GM18508 (cell line): ENCODE data around the gene HLX.

ENCODE experiments used
- ATAC-seq: cut with Tn5 transposase; IDR thresholded peaks from one replicate; pipeline ENCODE4 v1.9.1; 2021; ENCODE audit warnings: moderate number of reproducible peaks; ENCODE audit not compliant: insufficient read depth, unreplicated experiment

The HLX gene, protein sequence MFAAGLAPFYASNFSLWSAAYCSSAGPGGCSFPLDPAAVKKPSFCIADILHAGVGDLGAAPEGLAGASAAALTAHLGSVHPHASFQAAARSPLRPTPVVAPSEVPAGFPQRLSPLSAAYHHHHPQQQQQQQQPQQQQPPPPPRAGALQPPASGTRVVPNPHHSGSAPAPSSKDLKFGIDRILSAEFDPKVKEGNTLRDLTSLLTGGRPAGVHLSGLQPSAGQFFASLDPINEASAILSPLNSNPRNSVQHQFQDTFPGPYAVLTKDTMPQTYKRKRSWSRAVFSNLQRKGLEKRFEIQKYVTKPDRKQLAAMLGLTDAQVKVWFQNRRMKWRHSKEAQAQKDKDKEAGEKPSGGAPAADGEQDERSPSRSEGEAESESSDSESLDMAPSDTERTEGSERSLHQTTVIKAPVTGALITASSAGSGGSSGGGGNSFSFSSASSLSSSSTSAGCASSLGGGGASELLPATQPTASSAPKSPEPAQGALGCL

DNA sequence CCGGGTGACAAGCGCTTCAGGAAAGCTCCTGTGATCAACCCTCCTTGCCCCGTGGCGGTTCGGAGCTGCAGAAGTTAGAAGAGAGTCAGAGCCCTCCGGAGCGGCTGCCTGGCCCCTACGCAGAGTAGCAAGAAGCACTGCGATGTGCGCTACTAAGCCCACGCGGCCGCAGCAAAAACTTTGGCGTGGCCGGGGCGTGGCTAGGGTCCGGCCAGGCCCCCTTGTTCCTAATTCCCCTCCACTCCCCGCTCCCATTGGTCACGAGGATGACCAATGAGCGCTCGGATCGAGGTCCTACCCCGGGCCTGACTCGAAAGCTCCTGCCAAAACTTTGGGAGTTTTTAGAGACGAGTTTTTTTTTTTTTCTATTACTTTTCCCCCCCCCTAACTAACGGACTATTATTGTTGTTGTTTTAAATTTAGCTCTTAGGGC is at the start of gene HLX:
TSS of gene HLX (plus strand) at position 368 of the 433 bp plus-strand sequence. CDS start 415 bp downstream, outside the sequence.
- peak; percentile 39 for ATAC-seq

DNA sequence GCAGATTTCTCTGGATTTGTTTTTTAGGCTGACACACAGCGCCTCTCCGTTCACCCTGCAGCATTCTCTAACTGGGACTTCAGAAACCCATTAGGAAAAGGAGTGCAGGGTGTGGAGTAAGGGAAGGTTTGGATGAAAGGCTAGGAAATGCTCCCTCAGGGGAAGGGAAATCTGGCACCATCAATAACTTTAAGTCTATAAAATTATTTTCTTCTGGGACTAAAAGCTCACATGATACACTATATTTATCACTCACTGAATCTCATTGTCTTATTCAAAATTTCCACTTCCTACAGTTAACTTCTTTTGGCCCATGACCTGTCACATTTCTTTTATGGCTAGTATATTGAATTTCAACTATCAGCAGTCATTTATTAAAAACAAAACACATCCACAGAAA is 45.8 kb upstream of the HLX start:
- ATAC-seq, result no peak

DNA sequence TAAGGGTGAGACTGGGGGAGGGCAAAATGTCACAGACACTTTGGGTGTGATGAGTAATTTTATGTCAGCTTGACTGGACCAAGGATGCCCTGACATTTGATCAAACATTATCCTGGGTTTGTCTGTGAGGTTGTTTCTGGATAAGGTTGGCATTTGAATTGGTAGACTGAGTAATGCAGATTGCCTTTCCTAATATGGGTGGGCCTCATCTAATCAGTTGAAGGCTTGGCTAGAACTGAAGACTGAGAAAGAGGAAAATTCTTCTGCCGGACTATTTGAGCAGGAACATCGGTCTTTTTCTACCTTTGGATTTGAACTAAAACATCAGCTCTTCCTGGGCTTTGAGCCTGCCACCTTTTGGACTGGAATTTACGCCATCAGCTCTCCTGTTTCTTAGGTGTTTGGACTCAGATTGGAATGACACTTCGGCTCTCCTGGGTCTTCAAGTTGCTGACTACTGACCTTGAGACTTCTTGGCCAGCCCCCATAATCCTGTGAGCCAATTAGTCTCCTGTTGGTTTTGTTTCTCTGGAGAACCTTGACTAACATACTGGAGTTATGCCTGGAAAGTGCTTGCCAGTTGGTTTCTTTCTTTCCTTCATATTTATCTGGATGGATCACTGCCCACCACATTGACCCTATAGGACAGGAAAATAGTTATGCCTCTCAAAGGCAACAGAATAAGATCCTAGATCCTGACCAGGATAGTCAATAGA is 44.9 kb upstream of the HLX start:
- ATAC-seq, result no peak

DNA sequence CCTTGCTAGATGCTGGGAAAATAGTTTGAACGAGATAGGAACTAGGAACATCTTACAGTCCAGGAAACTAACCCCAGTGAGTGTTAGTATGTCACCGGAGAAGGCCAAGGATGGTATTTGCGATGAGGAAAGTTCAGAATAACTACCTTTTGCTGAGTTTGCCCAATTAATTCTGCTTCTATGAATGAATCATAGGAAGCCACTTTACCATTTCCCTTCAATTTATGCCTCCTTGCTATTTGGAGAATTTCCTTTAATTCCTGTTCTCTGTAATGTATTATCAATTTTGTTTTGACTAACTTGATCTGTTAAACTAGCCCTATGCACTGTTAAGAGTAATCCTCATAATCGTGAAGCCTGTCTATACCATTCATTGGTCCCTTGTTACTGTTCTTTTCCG is 40.7 kb upstream of the HLX start:
- no peak for ATAC-seq

DNA sequence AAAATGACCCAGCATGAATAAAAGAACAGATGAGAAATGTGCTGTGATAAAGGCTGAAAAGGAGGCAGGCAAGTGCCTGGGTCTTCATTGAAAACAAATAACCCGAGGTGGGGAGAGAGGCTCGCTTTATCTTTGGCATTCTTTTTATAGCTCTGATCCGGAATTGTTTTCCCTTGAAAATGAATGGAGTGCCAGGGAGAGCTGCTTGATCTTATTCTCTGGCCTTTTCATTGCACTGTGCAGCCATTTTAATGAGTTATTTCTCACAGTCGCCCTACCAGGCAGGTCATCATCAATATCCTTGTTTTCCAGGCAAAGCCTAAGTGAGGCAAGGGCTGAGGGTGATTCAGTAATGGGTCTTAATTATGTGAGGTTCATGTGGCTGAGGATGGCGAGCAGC is 39.8 kb upstream of the HLX start:
- no peak for ATAC-seq

DNA sequence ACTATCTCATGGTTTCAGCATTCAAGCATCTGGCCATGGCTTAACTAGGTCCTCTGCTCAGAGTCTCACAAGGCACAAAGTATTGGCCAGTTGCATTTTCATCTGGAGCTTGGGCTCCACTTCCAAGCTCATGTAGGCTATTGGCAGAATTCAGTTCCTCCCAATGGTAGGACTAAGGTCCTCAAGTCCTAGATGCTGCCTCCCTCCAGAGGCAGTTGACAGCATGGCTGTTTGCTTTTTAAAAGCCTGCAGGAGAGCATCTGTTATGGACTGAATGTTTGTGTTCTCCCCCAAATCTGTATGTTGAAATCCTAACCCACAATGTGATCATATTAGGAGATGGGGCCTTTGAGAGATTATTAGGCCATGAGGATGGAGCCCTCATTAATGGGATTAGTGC is 38.0 kb upstream of the HLX start:
- no peak for ATAC-seq

DNA sequence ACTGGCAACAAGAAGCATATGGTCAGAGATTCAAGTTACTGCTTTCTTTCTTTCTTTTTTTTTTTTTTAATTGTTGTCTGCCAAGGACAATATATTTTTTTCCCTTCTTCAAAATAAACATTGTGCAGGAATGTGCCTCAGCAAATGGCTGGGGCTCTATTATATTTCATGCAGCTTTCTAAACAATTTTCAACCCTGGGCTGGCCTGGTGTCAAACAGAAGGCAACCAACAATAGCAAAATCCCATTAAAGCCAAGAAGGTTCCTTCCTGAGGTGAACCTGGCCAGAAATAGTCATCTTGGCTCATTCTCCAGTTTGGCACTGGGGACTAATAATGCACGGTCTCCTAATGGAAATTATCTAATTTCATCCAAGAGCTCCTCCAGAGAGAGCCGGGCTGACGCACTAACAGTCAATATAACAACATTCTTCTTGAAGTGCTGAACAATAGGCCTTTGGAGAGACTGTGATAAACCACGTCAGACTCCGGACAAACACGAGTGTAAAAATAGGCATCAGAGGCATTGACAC is 35.7 kb upstream of the HLX start:
- no peak for ATAC-seq

DNA sequence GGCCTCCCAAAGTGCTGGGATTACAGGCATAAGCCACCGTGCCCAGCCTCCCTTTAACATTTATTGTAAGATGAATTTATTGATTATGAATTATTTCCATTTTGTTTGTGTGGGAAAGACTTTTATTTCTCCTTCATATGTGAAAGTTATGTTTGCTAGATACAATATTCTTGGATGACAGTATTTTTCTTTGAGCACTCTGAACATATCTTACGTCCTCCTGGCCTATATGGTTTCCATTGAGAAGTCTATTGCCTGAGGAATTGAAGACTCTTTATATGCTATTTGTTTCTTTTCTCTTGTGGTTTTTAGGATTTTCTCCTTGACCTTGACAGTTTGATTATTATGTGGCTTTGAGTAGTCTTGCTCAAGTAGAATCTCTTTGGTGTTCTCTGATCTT is 26.8 kb upstream of the HLX start:
- ATAC-seq, result no peak

DNA sequence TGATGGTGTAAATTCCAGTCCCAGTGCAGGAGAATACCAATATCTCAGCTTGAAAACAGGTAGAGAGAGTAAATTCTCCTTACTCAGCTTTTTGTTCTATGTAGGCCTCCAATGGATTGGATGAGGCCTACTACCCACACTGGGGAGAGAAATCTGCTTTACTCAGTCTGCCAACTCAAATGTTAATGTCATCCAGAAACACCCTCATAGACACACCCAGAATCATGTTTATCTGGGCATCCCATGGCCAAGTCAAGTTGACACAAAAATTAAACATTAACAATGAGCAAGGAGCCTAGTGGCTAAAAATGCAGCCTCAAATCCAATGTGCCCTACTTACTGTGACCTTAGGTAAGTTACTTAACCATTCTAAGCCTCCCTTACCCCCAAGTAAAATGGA is 6.9 kb upstream of the HLX start:
- no peak for ATAC-seq

DNA sequence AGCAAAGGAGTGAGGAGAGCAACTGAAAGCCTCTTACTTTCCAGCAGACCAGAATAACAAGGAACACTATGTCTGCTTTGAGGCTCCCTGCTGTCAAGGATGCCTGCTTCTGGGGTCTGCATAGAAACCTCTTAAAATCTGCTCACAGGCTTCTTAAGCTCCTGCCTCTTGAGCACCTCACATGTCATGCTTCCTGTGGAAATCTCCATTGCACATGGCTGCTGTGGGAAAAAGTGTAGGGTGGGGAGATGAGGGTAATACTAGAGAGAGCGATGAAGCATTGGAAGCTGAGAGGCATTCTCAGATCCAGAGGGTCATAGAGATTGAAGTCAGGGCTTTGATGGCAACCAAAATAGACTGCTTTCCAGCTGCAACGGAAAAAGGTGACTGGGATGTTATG is 6.2 kb upstream of the HLX start:
- ATAC-seq, result no peak

DNA sequence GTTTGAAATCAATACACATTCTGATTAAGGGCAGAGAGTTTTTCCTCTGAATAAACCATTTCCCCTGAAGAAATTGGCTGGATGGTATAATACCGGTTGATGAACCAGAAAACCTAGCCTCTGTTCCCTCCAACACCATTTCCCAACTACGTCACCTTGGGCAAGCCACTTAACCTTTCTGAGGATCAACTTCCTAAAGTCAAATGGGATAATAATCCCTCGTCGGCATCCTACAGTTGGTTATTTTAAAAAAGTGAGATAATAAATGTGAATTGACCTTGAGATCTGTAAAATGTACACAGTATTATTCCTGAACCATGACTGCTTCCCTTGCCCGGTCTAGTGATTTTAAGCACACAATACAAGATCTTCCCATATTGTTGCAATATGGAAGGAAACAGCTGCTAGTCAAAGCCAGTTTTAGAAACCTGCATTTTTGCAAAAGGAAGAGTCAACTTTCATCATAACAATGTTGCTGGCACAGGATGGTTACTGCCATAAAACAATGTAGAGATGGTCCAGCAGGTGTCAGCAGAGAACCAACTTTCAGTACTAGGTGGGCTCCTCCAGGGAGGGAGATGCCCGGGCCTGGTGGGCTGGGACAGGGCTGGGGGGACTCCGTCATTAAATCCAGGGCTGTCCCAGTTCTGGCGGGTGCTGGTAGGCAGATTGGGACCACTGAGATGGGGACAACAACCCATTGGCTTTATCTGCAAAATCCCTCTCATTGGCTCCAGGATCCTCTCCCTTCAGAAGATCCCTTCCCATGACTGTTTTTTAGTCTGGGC is 5.2 kb upstream of the HLX start:
- ATAC-seq, result peak; percentile 43

DNA sequence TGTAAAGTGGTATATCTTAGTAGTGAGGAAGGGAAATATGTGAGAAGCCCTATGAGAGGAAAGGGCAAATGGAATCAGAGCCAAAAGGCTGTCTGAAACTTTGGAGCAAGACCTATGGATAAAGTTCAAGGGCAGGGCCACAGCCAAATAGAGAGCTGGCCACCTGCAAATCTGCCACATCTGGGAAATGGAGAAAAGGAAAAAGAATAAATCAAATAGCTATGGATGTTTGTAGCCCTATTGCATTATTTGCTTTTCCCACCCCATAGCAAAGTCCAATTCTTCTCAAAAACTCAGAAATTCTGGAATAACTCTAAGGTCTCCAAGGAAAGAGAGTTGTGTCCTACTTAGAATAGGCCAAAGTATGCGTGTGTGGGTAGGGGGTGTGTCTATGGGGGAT is 4.0 kb upstream of the HLX start:
- no peak for ATAC-seq

DNA sequence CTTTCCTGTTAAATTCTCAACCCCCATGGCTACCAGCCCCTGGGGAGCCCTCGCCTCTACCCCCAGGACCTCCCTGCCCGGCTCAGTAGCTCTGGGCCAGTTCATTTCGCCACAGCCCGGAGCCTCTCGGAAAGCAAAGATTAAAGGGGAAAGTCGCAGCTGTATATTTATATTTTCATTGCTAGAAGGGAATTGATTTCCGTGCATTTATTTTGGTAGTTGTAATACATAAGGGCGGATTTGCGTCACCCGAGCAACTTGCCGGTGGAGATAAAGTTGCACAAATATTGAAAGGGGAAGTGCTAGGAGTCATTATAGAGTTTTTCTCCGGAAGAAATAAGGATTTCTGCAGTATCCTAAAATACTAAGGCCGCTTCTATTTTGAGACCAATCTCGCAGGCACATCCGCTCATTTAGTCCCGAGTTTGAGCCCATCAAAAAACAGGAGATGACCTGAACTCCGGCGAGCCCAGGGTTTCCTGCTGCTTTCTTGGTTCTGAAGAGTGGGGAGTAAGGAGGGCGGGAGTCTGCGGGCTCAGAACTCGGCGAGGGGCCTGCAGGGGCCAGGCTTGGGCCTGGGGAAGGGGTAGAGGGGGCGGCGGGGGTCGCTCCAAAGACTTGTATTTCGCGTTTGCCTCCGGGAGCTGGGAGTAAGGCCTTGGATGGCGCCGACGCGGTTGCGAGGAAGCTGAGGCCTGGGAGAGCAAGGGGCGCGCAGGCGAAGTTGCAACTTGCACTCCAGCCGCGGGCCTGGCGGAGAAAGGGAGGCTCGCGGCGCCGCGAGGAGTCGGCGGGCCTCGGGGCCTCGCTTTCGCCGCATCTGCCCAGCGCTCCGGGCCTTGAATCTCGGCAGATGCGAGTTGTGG is 2.5 kb upstream of the HLX start:
- no peak for ATAC-seq

DNA sequence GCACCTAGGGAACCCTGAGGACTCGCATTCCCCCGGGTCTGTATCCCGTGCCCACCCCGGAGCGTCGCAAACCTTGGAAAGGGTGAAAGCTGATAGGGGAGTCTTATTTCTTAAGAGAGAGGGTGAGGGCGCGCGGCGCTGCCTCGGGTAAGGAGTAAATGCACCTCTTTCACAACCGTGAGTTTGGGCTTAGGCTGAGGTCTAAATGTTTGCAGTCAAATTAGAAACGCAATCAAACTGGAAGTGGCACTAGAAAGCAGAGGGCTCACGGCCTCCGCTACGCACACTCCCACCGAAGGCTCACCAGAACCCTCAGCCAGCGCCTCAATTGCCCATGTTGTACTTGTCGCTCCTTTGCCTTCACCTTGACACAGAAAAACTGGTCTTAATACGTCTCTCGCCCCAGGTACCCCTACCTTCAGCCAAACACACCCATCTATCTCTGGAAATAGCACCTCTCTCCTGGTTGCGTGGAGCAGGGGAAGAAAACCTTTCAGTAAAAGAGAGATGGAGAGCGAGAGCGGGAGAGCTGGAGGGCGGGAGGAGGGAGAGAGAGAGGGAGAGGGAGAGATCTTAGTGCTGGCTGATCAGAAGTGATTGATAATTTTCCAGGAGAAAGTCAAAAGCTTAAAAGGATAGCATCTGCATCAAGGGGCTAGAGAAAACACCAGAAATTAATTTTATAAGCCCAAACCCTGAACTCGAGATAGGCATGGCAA is 1.7 kb upstream of the HLX start:
- ATAC-seq, result no peak

DNA sequence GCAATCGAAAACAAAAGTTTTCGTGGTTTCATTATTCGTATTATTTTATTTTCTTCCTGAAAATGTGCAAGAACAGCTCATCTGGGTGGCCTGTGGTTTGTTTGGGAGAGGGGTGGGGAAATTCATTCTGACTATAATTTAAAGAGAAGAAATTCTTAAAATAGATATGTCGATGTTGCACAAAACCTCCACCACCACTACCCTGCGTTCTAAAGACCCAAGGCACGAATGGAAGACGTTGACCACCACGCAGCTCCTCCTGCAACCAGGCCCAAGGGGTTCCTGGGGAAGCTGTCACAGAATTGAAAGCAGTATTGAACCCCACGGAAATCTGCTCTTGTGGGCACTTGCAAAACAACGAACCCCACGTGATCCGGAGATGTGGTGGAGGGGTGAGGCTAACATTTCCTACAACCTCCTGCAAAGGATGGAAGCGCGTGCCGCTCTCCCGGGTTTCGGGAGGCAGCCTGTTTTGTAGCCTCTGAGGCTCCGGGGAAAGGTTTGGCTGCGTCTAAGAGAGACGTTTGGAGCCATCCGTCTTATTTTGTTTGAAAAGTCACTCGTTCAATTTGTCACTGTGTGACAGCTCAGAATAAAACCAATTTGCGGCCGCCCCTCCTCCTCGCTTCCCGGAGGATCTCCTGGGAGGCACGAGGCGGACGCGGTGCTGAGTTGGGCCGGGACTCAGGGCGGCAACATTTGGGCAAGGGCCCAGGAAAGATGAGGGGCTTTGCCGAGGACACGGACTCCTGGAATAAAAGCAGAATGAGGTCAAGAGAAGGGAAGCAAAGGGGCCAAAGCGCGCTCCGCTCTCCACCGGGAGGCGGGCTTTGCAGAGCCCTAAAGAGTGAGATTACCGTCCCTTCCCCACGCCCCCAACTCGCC is 810 bp upstream of the HLX start:
- ATAC-seq, result no peak

DNA sequence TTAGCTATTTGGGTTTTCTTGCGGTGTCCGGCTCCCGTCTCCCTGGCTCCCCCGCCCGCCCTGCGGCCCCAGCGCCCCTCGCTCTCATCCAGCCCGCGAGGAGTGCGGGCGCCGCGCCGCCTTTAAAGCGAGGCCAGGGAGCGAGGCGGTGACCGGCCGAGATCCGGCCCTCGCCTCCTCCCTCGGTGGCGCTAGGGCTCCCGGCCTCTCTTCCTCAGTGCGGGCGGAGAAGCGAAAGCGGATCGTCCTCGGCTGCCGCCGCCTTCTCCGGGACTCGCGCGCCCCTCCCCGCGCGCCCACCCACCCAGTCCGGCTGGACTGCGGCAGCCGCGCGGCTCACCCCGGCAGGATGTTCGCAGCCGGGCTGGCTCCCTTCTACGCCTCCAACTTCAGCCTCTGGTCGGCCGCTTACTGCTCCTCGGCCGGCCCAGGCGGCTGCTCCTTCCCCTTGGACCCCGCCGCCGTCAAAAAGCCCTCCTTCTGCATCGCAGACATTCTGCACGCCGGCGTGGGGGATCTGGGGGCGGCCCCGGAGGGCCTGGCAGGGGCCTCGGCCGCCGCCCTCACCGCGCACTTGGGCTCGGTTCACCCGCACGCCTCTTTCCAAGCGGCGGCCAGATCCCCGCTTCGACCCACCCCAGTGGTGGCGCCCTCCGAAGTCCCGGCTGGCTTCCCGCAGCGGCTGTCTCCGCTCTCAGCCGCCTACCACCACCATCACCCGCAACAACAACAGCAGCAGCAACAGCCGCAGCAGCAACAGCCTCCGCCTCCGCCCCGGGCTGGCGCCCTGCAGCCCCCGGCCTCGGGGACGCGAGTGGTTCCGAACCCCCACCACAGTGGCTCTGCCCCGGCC is 492 bp downstream of the HLX start:
- no peak for ATAC-seq

DNA sequence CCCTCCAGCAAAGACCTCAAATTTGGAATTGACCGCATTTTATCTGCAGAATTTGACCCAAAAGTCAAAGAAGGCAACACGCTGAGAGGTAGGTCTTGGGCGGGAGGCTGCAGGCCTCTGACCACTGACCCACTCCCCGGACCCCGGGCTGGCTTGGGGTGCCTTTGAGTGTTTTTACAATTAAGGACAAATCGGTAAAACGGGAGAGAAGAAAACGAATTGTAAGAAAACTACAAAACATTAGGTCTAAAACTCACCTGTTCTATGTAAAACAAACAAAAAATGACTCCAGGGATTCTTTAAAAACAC is 1.1 kb downstream of the HLX start:
- no peak for ATAC-seq
